GM12892 (cell line): ENCODE results near the gene SLC22A1.

Experiments used
- POLR2A ChIP-seq: IDR thresholded peaks from 2 replicates; pipeline ENCODE4 v1.6.1; 2011; ENCODE audit warnings: low read depth, low read length, control low read depth
- POLR2AphosphoS5 ChIP-seq: IDR thresholded peaks from 2 replicates; pipeline ENCODE4 v1.6.1; 2011; ENCODE audit warnings: low read depth, low read length, control low read depth
- TAF1 ChIP-seq: IDR thresholded peaks from 2 replicates; pipeline ENCODE4 v1.6.1; 2011; ENCODE audit warnings: low read depth, mild to moderate bottlenecking, control low read depth, low read length, borderline replicate concordance

DNA sequence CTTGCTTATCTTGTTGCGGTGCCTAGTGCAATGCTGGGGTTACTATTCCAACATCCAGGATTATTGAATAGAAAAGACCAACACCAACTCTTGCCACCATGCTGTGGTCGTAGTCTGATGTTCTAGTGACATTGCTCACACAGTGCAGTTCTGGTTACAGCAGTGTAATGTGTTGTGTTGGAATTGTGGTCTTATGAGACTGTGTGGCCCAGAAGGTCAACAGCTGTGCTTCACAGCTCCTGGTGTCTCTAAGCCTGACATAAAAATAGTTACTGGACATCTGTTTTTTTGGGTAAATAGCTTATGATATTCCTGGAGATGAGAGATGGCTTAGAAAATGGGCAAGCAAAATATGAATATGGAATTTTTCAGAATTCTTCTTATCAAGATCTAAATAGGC is 79.4 kb downstream of the SLC22A1 start:
- TF ChIP-seq TAF1 (no peak), POLR2AphosphoS5 (no peak), POLR2A (no peak)
